Astrocyte (in vitro differentiated cells and primary cell): ENCODE results near the gene GPR39. TPM values are rescaled to one million over a fixed set of nuclear protein-coding genes. Genes with fewer than 3 reads are reported as not detected.
"Not testable (repeated sequence)": the region's sequence is repeated elsewhere in the genome, so short reads cannot be mapped to it uniquely, and the experiment has no call there.

ENCODE experiments used
- DNase-seq: peaks from one replicate; pipeline ENCODE4 v3.0.0-alpha.2; 2010; ENCODE audit warnings: low read depth
- FAIRE-seq: peaks from 2 replicates; lab custom pipeline; 2011; peaks lifted over from hg19 to GRCh38; lab: Jason Lieb, UNC
- H2AFZ ChIP-seq: 2 replicates; pipeline ENCODE4 v1.6.0; 2012; ENCODE audit warnings: low read depth, low read length, inconsistent platforms
- H3K27ac ChIP-seq: 2 replicates; pipeline ENCODE4 v1.5.1; 2011; ENCODE audit warnings: low read depth, low read length, inconsistent platforms
- H3K27me3 ChIP-seq: 2 replicates; pipeline ENCODE4 v1.6.0; 2011; ENCODE audit warnings: low read length, inconsistent platforms; ENCODE audit not compliant: insufficient read depth
- H3K36me3 ChIP-seq: 2 replicates; pipeline ENCODE4 v1.5.1; 2011; ENCODE audit warnings: low read length, inconsistent platforms; ENCODE audit not compliant: insufficient read depth
- H3K4me1 ChIP-seq: 2 replicates; pipeline ENCODE4 v1.5.1; 2011; ENCODE audit warnings: low read length, inconsistent platforms; ENCODE audit not compliant: insufficient read depth
- H3K4me2 ChIP-seq: 2 replicates; pipeline ENCODE4 v1.6.0; 2012; ENCODE audit warnings: low read length, inconsistent platforms
- H3K4me3 ChIP-seq: 2 replicates; pipeline ENCODE4 v1.5.1; 2011; ENCODE audit warnings: low read depth, mild to moderate bottlenecking, low read length, inconsistent platforms; ENCODE audit not compliant: insufficient read depth
- H3K79me2 ChIP-seq: 2 replicates; pipeline ENCODE4 v1.6.0; 2012; ENCODE audit warnings: mild to moderate bottlenecking, low read length, inconsistent platforms; ENCODE audit not compliant: insufficient read depth
- H3K9ac ChIP-seq: 2 replicates; pipeline ENCODE4 v1.6.0; 2012; ENCODE audit warnings: mild to moderate bottlenecking, low read length, inconsistent platforms
- H3K9me3 ChIP-seq: 2 replicates; pipeline ENCODE4 v1.5.1; 2012; ENCODE audit warnings: low read depth, mild to moderate bottlenecking, low read length, inconsistent platforms; ENCODE audit not compliant: insufficient read depth
- H4K20me1 ChIP-seq: 2 replicates; pipeline ENCODE4 v1.6.0; 2012; ENCODE audit warnings: low read length, inconsistent platforms; ENCODE audit not compliant: insufficient read depth
- H3K27ac Mint-ChIP-seq: one replicate; pipeline ENCODE4 v1.8.0; 2021; ENCODE audit warnings: mild to moderate bottlenecking, mixed read lengths; ENCODE audit not compliant: unreplicated experiment
- H3K27me3 Mint-ChIP-seq: one replicate; pipeline ENCODE4 v1.8.0; 2021; ENCODE audit warnings: low read depth, mixed read lengths; ENCODE audit not compliant: unreplicated experiment
- H3K36me3 Mint-ChIP-seq: one replicate; pipeline ENCODE4 v1.8.0; 2021; ENCODE audit warnings: low read depth, mixed read lengths; ENCODE audit not compliant: unreplicated experiment
- H3K4me1 Mint-ChIP-seq: one replicate; pipeline ENCODE4 v1.8.0; 2021; ENCODE audit warnings: low read depth, mixed read lengths; ENCODE audit not compliant: unreplicated experiment
- H3K4me3 Mint-ChIP-seq: one replicate; pipeline ENCODE4 v1.8.0; 2021; ENCODE audit warnings: mild to moderate bottlenecking, moderate library complexity, mixed read lengths; ENCODE audit not compliant: unreplicated experiment
- H3K9me3 Mint-ChIP-seq: one replicate; pipeline ENCODE4 v1.8.0; 2021; ENCODE audit warnings: mild to moderate bottlenecking, mixed read lengths; ENCODE audit not compliant: unreplicated experiment
- CTCF ChIP-seq: IDR thresholded peaks from 2 replicates; pipeline ENCODE4 v1.5.1; 2011; ENCODE audit warnings: low read depth, mild to moderate bottlenecking, inconsistent platforms, low read length, moderate library complexity; ENCODE audit not compliant: insufficient read depth
- EZH2 ChIP-seq: IDR thresholded peaks from 2 replicates; pipeline ENCODE4 v1.6.1; 2012; ENCODE audit warnings: mild to moderate bottlenecking, low read length, inconsistent platforms; ENCODE audit not compliant: insufficient read depth
- total RNA-seq: library from RNA; stranded (reverse); gene quantifications from 2 replicates; pipeline ENCODE4 v1.2.1, GENCODE V29; 2021

The GPR39 gene
- total RNA-seq, 1 donor from 2014 or later, result 4.4 TPM

GRCh38 chr2:132519566-132519965, 103.0 kb downstream of the GPR39 start:
- H4K20me1 ChIP-seq, result no peaks in the 10 kb centered on the region
- no peaks in the 10 kb centered on the region for H3K9me3 ChIP-seq
- Mint-ChIP-seq H3K27ac (no peak overlapping the region), H3K36me3 (peaks cover 1% of the 10 kb centered on the region), H3K4me1 (peaks cover 29% of the 10 kb centered on the region), H3K9me3 (peaks cover 2% of the 10 kb centered on the region), H3K4me3 (no peak overlapping the region), H3K27me3 (no peaks in the 10 kb centered on the region)
- H3K79me2 ChIP-seq, result peaks cover 2% of the 10 kb centered on the region
- H3K27me3 ChIP-seq, result no peaks in the 10 kb centered on the region
- H2AFZ ChIP-seq, result no peak overlapping the region
- no peak for DNase-seq
- H3K27ac ChIP-seq, result no peak overlapping the region
- H3K4me3 ChIP-seq, result no peak overlapping the region
- FAIRE-seq, result no peak
- no peaks in the 10 kb centered on the region for H3K36me3 ChIP-seq
- no peaks in the 10 kb centered on the region for H3K4me1 ChIP-seq
- no peak for TF ChIP-seq EZH2
- no peak for TF ChIP-seq CTCF
- no peak overlapping the region for H3K9ac ChIP-seq
- H3K4me2 ChIP-seq, result no peak overlapping the region

- no peaks in the 10 kb centered on the region for H3K9me3 ChIP-seq
- H3K27me3 Mint-ChIP-seq, result no peaks in the 10 kb centered on the region
- H3K27me3 ChIP-seq, result no peaks in the 10 kb centered on the region
- H2AFZ ChIP-seq, result no peak overlapping the region
- no peak overlapping the region for H3K9ac ChIP-seq
- TF ChIP-seq CTCF, result no peak
- no peak for TF ChIP-seq EZH2
- H3K9me3 Mint-ChIP-seq, result peaks cover 2% of the 10 kb centered on the region
- H3K27ac Mint-ChIP-seq, result no peak overlapping the region
- FAIRE-seq, result no peak
- no peaks in the 10 kb centered on the region for H3K36me3 ChIP-seq
- no peaks in the 10 kb centered on the region for H3K36me3 Mint-ChIP-seq
- H3K4me3 Mint-ChIP-seq, result no peak overlapping the region
- peak; percentile 42 for DNase-seq
- H3K4me2 ChIP-seq, result no peak overlapping the region
- H3K4me1 ChIP-seq, result no peaks in the 10 kb centered on the region
- H3K27ac ChIP-seq, result no peak overlapping the region
- H3K4me3 ChIP-seq, result no peak overlapping the region
- no peaks in the 10 kb centered on the region for H4K20me1 ChIP-seq
- no peaks in the 10 kb centered on the region for H3K79me2 ChIP-seq
- H3K4me1 Mint-ChIP-seq, result peaks cover 29% of the 10 kb centered on the region
Observed at GRCh38 chr2:132521341-132521740, 104.7 kb downstream of the GPR39 start.

GRCh38 chr2:132522901-132523300, 106.3 kb downstream of the GPR39 start:
- no peaks in the 10 kb centered on the region for H3K79me2 ChIP-seq
- FAIRE-seq (no peak), DNase-seq (no peak)
- H3K27me3 ChIP-seq, result no peaks in the 10 kb centered on the region
- H3K27ac ChIP-seq, result no peak overlapping the region
- no peak overlapping the region for H3K4me2 ChIP-seq
- H3K36me3 ChIP-seq, result no peaks in the 10 kb centered on the region
- H3K4me3 ChIP-seq, result no peak overlapping the region
- TF ChIP-seq CTCF (no peak), EZH2 (no peak)
- H2AFZ ChIP-seq, result no peak overlapping the region
- H3K27me3 Mint-ChIP-seq, result no peaks in the 10 kb centered on the region
- peaks cover 22% of the 10 kb centered on the region for H3K4me1 Mint-ChIP-seq
- H3K27ac Mint-ChIP-seq, result no peak overlapping the region
- H3K4me3 Mint-ChIP-seq, result no peak overlapping the region
- H3K4me1 ChIP-seq, result no peaks in the 10 kb centered on the region
- H3K36me3 Mint-ChIP-seq, result no peaks in the 10 kb centered on the region
- no peak overlapping the region for H3K9ac ChIP-seq
- H3K9me3 ChIP-seq, result no peaks in the 10 kb centered on the region
- H4K20me1 ChIP-seq, result no peaks in the 10 kb centered on the region
- peaks cover 2% of the 10 kb centered on the region for H3K9me3 Mint-ChIP-seq

- not testable (repeated sequence) for H3K79me2 ChIP-seq, H3K4me3 Mint-ChIP-seq, H3K27me3 ChIP-seq, H3K9me3 Mint-ChIP-seq, FAIRE-seq, H3K27me3 Mint-ChIP-seq, H3K36me3 ChIP-seq, H2AFZ ChIP-seq, H3K4me1 ChIP-seq, H4K20me1 ChIP-seq, H3K9ac ChIP-seq, H3K36me3 Mint-ChIP-seq, H3K27ac ChIP-seq, H3K4me2 ChIP-seq, H3K4me3 ChIP-seq, H3K9me3 ChIP-seq
- H3K27ac Mint-ChIP-seq, result peak overlapping the region; percentile 53
- peak; percentile 70 for DNase-seq
- peaks cover 18% of the 10 kb centered on the region for H3K4me1 Mint-ChIP-seq
Observed at GRCh38 chr2:132537061-132537460, 120.5 kb downstream of the GPR39 start.
